ENCODE measurements around the gene C6orf141.

- TF ChIP-seq SUZ12 (IDR thresholded peaks at IDR 0.05; ENCODE audit: extremely low read depth, insufficient read depth, insufficient read length), result no peak
- TF ChIP-seq YY1 (IDR thresholded peaks at IDR 0.05; ENCODE audit: insufficient read depth, insufficient read length), result no peak
Observed at GRCh38 chr6:49551078-49551865, 804 bp downstream of the C6orf141 start.

Measured in NT2/D1 (cell line).